Measurements from ENCODE around the gene ROS1. TPM values are rescaled to one million over a fixed set of nuclear protein-coding genes. Genes with fewer than 3 reads are reported as not detected.

The ROS1 gene
- total RNA-seq, 1 experiment from 2014 or later = not detected

DNA sequence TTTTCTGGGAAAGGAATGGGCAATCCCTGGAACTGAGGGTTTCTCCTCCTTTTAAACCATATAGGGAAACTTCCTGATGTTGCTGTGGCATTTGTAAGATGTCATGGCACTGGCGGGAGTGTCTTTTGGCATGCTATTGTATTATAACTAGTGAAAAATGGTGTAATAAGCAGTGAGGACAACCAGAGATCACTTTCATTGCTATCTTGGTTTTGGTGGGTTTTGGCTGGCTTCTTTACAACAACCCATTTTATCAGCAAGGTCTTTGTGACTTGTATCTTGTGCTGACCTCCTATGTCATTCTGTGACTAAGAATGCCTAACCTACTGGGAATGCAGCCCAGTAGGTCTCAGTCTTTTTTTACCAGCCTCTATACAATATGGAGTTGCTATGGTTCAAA, 47.7 kb upstream of the ROS1 start:
- Histone ChIP-seq H4K8ac (replicated peaks; ENCODE audit: insufficient read length, low read depth, low read length) (no peak overlapping the region), H3K18ac (ENCODE audit: insufficient read length, low read depth, low read length) (no peak overlapping the region), H2BK20ac (ENCODE audit: low read depth, low read length, poor library complexity, severe bottlenecking) (no peak overlapping the region), H4K5ac (ENCODE audit: insufficient read length, low read depth, low read length) (no peak overlapping the region), H3K9ac (ENCODE audit: extremely low read depth, insufficient read length, low read length) (no peak overlapping the region), H2AK5ac (ENCODE audit: insufficient read length, low read length) (no peak overlapping the region), H3K23me2 (ENCODE audit: insufficient read length, low read depth, low read length, poor library complexity, severe bottlenecking) (no peaks in the 10 kb centered on the region), H4K91ac (ENCODE audit: insufficient read length, low read depth, low read length) (no peak overlapping the region), H2BK120ac (ENCODE audit: low read depth, low read length, poor library complexity, severe bottlenecking) (no peak overlapping the region), H2BK12ac (ENCODE audit: insufficient read length, low read depth, low read length) (no peak overlapping the region), H3K56ac (ENCODE audit: insufficient read length, low read depth, low read length) (no peak overlapping the region), H2BK5ac (ENCODE audit: insufficient read length, low read length) (no peak overlapping the region), H3K4me2 (ENCODE audit: insufficient read depth, insufficient read length, low read length) (no peak overlapping the region), H3K27me3 (ENCODE audit: insufficient read depth, low read length) (no peaks in the 10 kb centered on the region), H2BK15ac (ENCODE audit: low read depth, low read length) (no peak overlapping the region), H3K9me3 (ENCODE audit: control insufficient read depth, low read depth, low read length) (no peaks in the 10 kb centered on the region), H3K4ac (ENCODE audit: low read depth, low read length) (no peak overlapping the region), H3K14ac (ENCODE audit: insufficient read depth, low read length) (no peak overlapping the region), H3K23ac (ENCODE audit: insufficient read length, low read depth, low read length) (no peak overlapping the region), H3K27ac (ENCODE audit: insufficient read length, low read depth, low read length) (no peak overlapping the region), H4K20me1 (ENCODE audit: control insufficient read depth, insufficient read depth, insufficient read length) (no peaks in the 10 kb centered on the region), H3T11ph (ENCODE audit: low read length) (no peak overlapping the region), H3K79me2 (ENCODE audit: insufficient read depth, low read length) (no peaks in the 10 kb centered on the region), H3K79me1 (ENCODE audit: insufficient read depth, low read depth, low read length, poor library complexity, severe bottlenecking) (no peaks in the 10 kb centered on the region), H2AFZ (ENCODE audit: low read length) (no peak overlapping the region), H3K4me1 (ENCODE audit: insufficient read depth, low read length) (no peaks in the 10 kb centered on the region; the same call in 1 of the 2 replicates)
- Mint-ChIP-seq H3K27me3 (ENCODE audit: low read depth) (no peaks in the 10 kb centered on the region; the same call in 1 of the 2 replicates), H3K4me3 (no peak overlapping the region), H3K9me3 (no peaks in the 10 kb centered on the region), H3K4me1 (peaks cover 8 to 16% of the 10 kb centered on the region in 2 experiments), H3K36me3 (ENCODE audit: insufficient read depth in 1 of 3, low read depth in 3 of 3) (no peaks in the 10 kb centered on the region), H3K27ac (no peak overlapping the region)
- no CpG with 5 or more reads among the region's 1 CpG for WGBS (ENCODE audit: extremely low coverage, insufficient read length, low lambda C conversion rate)
- no peak for DNase-seq
- TF ChIP-seq, protein P1, sequence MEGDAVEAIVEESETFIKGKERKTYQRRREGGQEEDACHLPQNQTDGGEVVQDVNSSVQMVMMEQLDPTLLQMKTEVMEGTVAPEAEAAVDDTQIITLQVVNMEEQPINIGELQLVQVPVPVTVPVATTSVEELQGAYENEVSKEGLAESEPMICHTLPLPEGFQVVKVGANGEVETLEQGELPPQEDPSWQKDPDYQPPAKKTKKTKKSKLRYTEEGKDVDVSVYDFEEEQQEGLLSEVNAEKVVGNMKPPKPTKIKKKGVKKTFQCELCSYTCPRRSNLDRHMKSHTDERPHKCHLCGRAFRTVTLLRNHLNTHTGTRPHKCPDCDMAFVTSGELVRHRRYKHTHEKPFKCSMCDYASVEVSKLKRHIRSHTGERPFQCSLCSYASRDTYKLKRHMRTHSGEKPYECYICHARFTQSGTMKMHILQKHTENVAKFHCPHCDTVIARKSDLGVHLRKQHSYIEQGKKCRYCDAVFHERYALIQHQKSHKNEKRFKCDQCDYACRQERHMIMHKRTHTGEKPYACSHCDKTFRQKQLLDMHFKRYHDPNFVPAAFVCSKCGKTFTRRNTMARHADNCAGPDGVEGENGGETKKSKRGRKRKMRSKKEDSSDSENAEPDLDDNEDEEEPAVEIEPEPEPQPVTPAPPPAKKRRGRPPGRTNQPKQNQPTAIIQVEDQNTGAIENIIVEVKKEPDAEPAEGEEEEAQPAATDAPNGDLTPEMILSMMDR (conservative IDR thresholded peaks at IDR 0.05) = no peak
